ENCODE measurements around the gene COX7B2.

COX7B2 gene

DNA sequence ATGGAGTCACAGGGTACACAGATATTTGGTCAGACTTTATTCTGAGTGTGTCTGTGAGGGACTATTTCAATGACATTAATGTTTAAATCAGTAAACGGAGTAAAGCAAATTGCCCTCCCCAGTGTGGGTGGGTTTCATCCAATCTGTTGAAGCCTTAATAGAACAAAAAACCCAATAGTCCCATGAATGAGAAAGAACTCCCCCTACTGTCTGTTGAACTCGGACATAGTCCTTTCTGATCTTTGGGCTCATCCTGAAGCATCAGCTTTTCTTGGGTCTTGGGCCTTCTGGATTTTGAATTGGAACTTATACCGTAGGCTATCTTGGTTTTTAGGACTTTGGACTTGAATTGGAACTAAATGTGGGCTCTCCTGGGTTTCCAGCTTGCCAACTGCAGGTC, 193.6 kb downstream of the COX7B2 start:
- no peak for DNase-seq (ENCODE audit: low spot score)

DNA sequence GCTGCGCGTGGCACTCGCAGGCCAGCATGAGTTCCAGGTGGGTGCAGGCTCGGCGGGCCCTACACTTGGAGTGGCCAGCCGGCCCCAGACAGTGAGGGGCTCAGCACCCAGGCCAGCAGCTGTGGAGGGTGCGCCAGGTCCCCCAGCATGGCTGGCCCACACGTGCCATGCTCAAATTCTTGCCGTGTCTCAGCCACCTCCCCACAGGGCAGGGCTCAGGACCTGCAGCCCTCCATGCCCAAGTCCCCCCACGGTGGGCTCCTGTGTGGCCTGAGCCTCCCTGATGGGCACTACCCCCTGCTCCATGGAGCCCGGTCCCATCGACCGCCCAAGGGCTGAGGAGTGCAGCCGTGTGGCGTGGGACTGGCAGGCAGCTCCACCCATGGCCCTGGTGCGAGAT, 210.2 kb downstream of the COX7B2 start:
- DNase-seq (ENCODE audit: low spot score), result no peak
